ENCODE results near the gene SCARB1. TPM values are rescaled to one million over a fixed set of nuclear protein-coding genes. Genes with fewer than 3 reads are reported as not detected.

Gene SCARB1
- total RNA-seq, 1 experiment from 2014 or later, result 31.3 TPM

DNA sequence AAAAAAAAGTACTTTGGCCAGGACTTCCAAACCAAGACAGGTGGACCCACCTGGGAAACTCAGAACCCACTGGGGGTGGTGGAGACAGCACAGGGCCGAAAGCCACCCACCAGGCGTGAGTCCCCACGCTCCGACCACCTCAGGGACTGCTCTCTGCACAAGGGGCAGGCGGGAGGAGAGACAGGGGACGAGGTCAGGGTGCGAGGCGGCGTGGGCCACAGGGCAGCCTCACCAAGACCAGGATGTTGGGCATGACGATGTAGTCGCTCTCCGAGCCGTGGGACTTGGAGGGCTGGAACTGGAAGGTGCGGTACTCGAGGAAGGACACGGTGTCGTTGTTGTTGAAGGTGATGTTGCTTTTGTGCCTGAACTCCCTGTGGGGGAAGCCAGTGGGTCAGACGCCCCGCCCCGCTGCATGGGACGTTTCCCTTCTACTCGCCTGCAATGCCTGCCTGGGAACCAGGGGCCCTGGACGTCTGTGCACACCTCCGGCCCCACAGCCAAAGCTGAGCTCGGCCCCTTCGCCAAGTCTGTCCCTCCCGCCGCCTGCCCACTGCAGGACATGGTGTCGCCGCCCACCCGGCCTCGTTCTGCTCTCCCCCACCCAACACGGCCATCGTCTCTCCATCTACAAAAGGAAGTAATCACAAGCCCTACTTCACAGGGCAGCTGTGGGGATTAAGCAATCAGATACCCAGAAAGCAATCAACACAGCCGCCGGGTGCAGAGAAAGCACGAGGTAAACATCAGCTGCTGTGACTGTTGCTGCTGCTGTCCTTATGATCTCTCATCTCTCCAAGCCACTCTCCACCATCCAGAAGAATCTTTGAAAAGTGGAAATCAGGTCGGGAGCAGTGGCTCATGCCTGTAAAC, 48.7 kb downstream of the SCARB1 start:
- H4K8ac ChIP-seq (replicated peaks; ENCODE audit: insufficient read length, low read depth, low read length), result no peak overlapping the region
- no peak overlapping the region for H3K56ac ChIP-seq (ENCODE audit: insufficient read length, low read depth, low read length)
- Mint-ChIP-seq H3K27me3 (ENCODE audit: low read depth) (no peaks in the 10 kb centered on the region), H3K36me3 (ENCODE audit: insufficient read depth in 1 of 3, low read depth in 3 of 3) (peaks cover 23 to 40% (median 24%) of the 10 kb centered on the region in 3 experiments), H3K27ac (peak overlapping the region in 1 of 3 experiments; percentile 19; a peak in 1 of 7 replicates), H3K4me1 (peaks cover 4 to 9% of the 10 kb centered on the region in 2 experiments), H3K4me3 (no peak overlapping the region), H3K9me3 (no peaks in the 10 kb centered on the region; a peak in 1 of 5 replicates)
- TF ChIP-seq, protein P1, sequence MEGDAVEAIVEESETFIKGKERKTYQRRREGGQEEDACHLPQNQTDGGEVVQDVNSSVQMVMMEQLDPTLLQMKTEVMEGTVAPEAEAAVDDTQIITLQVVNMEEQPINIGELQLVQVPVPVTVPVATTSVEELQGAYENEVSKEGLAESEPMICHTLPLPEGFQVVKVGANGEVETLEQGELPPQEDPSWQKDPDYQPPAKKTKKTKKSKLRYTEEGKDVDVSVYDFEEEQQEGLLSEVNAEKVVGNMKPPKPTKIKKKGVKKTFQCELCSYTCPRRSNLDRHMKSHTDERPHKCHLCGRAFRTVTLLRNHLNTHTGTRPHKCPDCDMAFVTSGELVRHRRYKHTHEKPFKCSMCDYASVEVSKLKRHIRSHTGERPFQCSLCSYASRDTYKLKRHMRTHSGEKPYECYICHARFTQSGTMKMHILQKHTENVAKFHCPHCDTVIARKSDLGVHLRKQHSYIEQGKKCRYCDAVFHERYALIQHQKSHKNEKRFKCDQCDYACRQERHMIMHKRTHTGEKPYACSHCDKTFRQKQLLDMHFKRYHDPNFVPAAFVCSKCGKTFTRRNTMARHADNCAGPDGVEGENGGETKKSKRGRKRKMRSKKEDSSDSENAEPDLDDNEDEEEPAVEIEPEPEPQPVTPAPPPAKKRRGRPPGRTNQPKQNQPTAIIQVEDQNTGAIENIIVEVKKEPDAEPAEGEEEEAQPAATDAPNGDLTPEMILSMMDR (conservative IDR thresholded peaks at IDR 0.05), result no peak
- H3K79me1 ChIP-seq (ENCODE audit: insufficient read depth, low read depth, low read length, poor library complexity, severe bottlenecking), result no peaks in the 10 kb centered on the region
- H3K4me1 ChIP-seq (ENCODE audit: insufficient read depth, low read length), result 0 out of 2 replicates have a peak, but pooled peaks cover 2% of the 10 kb centered on the region
- H2BK5ac ChIP-seq (ENCODE audit: insufficient read length, low read length), result no peak overlapping the region
- H2BK120ac ChIP-seq (ENCODE audit: low read depth, low read length, poor library complexity, severe bottlenecking), result no peak overlapping the region
- no peak overlapping the region for H3K4me2 ChIP-seq (ENCODE audit: insufficient read depth, insufficient read length, low read length)
- no peaks in the 10 kb centered on the region for H3K9me3 ChIP-seq (ENCODE audit: control insufficient read depth, low read depth, low read length)
- H4K91ac ChIP-seq (ENCODE audit: insufficient read length, low read depth, low read length), result no peak overlapping the region
- no peak for DNase-seq
- no peak overlapping the region for H2AK5ac ChIP-seq (ENCODE audit: insufficient read length, low read length)
- no peak overlapping the region for H3K4ac ChIP-seq (ENCODE audit: low read depth, low read length)
- no peak overlapping the region for H3K23ac ChIP-seq (ENCODE audit: insufficient read length, low read depth, low read length)
- no peak overlapping the region for H2BK20ac ChIP-seq (ENCODE audit: low read depth, low read length, poor library complexity, severe bottlenecking)
- H3K18ac ChIP-seq (ENCODE audit: insufficient read length, low read depth, low read length), result no peak overlapping the region
- H3T11ph ChIP-seq (ENCODE audit: low read length), result no peak overlapping the region
- no CpG with 5 or more reads among the region's 38 CpGs for WGBS (ENCODE audit: extremely low coverage, insufficient read length, low lambda C conversion rate)
- H3K23me2 ChIP-seq (ENCODE audit: insufficient read length, low read depth, low read length, poor library complexity, severe bottlenecking), result no peaks in the 10 kb centered on the region
- H3K79me2 ChIP-seq (ENCODE audit: insufficient read depth, low read length), result no peaks in the 10 kb centered on the region
- no peaks in the 10 kb centered on the region for H4K20me1 ChIP-seq (ENCODE audit: control insufficient read depth, insufficient read depth, insufficient read length)
- no peak overlapping the region for H2AFZ ChIP-seq (ENCODE audit: low read length)
- H4K5ac ChIP-seq (ENCODE audit: insufficient read length, low read depth, low read length), result no peak overlapping the region
- no peak overlapping the region for H2BK15ac ChIP-seq (ENCODE audit: low read depth, low read length)
- H3K27ac ChIP-seq (ENCODE audit: insufficient read length, low read depth, low read length), result no peak overlapping the region
- no peak overlapping the region for H2BK12ac ChIP-seq (ENCODE audit: insufficient read length, low read depth, low read length)
- H3K27me3 ChIP-seq (ENCODE audit: insufficient read depth, low read length), result no peaks in the 10 kb centered on the region
- no peak overlapping the region for H3K9ac ChIP-seq (ENCODE audit: extremely low read depth, insufficient read length, low read length)
- H3K14ac ChIP-seq (ENCODE audit: insufficient read depth, low read length), result no peak overlapping the region; the same call in 1 of the 2 replicates
